ENCODE measurements around the gene LHFPL6. TPM values are rescaled to one million over a fixed set of nuclear protein-coding genes. Genes with fewer than 3 reads are reported as not detected.
A peak's percentile ranks its signal among the peaks of the same experiment; 100 is the strongest.
"Not testable (repeated sequence)": the region's sequence is repeated elsewhere in the genome, so short reads cannot be mapped to it uniquely, and the experiment has no call there.

LHFPL6 gene
- total RNA-seq, 6 donors from 2014 or later = 22.2 to 113 (median 51.8) TPM

DNA sequence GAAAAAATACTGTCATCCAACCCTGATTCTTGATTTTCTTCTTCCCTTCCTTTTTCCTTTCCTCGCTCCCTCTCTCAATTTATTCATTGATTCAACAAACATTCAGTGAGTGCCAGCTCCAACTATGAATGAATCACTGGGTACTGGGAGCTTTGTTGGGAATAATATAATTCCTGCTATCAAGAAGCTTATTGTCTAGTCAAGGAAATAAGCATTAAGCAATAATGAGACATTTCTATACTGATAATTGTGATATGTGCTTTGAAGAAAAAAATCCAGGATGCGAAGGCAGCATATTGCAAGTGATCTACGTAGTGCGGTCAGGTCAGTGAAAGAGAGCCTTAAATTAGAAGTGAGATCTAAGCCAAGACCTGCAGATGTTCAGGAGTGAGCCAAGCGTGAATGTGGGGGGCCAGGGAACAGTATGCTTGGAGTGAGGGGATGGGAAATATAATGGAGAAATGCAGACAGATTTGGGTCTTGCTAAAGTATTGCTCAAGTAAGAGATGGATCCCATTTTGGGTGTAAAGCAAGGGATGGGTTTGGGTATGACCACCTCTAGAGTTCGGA is 253.5 kb downstream of the LHFPL6 start:
- WGBS, 2 donors = 92 to 93% methylated on average over 6 of the region's 6 CpGs

DNA sequence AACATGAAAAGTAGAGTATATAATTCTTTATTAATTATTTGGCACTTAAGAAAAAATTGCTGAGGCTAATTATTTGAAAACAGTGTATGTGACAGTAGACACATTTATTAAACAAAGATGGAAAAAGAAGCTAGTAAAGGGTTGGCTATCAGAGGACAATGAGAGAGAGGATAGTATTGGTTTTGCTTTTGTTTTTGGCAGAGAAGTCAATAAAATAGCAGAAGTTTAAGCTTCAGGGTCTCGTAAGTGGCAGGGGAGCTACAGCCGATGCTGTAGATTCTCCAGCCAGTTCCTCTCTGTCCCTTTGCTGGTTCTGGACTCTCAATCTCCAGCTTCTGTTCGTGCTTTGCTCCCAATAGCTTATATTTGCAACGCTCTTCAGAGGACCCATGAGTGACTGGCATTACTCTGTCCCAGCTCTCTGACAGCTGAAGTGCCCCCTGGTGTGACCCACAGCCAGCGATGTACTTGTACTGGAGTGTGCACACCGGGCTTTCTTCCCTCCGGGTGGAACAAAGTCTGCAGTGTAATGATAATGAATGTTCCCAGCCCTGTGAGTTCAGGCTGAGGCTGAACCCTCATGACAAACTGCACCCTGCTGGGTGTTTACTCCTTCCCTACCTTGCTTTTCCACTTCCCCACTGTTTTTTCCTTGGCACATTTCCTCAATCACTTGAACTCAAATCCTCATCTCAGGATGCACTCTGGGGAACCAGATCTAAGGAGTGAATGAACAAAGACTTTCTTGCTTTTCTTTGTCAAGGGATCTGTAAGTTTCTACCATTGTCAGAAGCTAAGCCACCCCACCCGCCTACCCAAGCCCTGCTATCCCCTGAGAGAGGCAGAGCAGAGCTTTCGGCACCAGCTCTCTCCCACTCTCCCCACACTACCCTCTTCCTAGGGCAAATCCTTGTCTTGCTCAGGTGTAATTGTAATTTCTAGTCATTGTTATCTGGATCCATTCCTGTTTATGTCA is 254.8 kb downstream of the LHFPL6 start:
- peaks cover 0 to 23% (median 3%) of the 10 kb centered on the region in 4 donors for H3K4me1 ChIP-seq
- H3K27ac ChIP-seq = no peak overlapping the region
- WGBS, 2 donors = 55 to 64% methylated on average over 9 of the region's 9 CpGs
- peak in 1 of 2 donors; percentile 45 for ATAC-seq (ENCODE audit: low FRiP score in 2 of 2)
- TF ChIP-seq POLR2AphosphoS5 (IDR thresholded peaks at IDR 0.05) (no peak), POLR2A (IDR thresholded peaks at IDR 0.05) (no peak)
- no peaks in the 10 kb centered on the region for H3K9me3 ChIP-seq
- H3K27me3 ChIP-seq = no peaks in the 10 kb centered on the region
- DNase-seq = peak in 1 of 2 donors; percentile 25
- H3K36me3 ChIP-seq = no peaks in the 10 kb centered on the region
- no peak overlapping the region for H3K4me3 ChIP-seq

More for the DNA sequence above, 253.5 kb downstream of the LHFPL6 start:
- no peaks in the 10 kb centered on the region for H3K36me3 ChIP-seq
- ATAC-seq (ENCODE audit: low FRiP score in 2 of 2) (no peak), DNase-seq (no peak)
- H3K4me3 ChIP-seq = no peak overlapping the region
- TF ChIP-seq EP300 (IDR thresholded peaks at IDR 0.05) = no peak
- no peak for TF ChIP-seq POLR2A (IDR thresholded peaks at IDR 0.05)
- TF ChIP-seq, protein P1, sequence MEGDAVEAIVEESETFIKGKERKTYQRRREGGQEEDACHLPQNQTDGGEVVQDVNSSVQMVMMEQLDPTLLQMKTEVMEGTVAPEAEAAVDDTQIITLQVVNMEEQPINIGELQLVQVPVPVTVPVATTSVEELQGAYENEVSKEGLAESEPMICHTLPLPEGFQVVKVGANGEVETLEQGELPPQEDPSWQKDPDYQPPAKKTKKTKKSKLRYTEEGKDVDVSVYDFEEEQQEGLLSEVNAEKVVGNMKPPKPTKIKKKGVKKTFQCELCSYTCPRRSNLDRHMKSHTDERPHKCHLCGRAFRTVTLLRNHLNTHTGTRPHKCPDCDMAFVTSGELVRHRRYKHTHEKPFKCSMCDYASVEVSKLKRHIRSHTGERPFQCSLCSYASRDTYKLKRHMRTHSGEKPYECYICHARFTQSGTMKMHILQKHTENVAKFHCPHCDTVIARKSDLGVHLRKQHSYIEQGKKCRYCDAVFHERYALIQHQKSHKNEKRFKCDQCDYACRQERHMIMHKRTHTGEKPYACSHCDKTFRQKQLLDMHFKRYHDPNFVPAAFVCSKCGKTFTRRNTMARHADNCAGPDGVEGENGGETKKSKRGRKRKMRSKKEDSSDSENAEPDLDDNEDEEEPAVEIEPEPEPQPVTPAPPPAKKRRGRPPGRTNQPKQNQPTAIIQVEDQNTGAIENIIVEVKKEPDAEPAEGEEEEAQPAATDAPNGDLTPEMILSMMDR (IDR thresholded peaks at IDR 0.05) = no peak
- TF ChIP-seq POLR2AphosphoS5 (IDR thresholded peaks at IDR 0.05) = no peak
- H3K27ac ChIP-seq = no peak overlapping the region
- no peaks in the 10 kb centered on the region for H3K9me3 ChIP-seq
- no peaks in the 10 kb centered on the region for H3K27me3 ChIP-seq
- peaks cover 0 to 23% (median 3%) of the 10 kb centered on the region in 4 donors for H3K4me1 ChIP-seq

DNA sequence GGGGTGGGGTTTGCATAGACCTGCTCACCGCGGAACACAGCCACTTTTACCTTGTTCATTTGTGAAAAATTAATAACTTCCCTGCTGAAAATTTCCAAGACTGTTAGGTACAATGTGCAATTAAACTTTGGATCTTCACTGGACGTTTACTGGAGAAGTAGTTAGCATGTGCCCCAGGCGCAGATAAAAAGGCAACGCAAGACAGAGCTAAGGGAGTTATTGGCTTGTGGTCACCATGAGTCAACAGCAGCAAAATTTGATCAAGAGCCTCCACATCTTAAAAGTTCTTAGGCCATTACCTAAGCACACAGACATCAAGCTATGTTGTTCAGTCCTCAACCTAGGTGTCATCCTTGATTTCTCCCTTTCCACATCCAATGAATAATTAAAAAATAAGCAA is 257.0 kb downstream of the LHFPL6 start:
- Histone ChIP-seq H3K27me3 (no peaks in the 10 kb centered on the region), H3K4me3 (no peak overlapping the region), H3K4me1 (peaks cover 0 to 23% (median 3%) of the 10 kb centered on the region in 4 donors), H3K36me3 (peaks cover 0 to 4% (median 0%) of the 10 kb centered on the region in 4 donors), H3K27ac (no peak overlapping the region), H3K9me3 (no peaks in the 10 kb centered on the region)
- no peak for DNase-seq
- TF ChIP-seq EP300 (IDR thresholded peaks at IDR 0.05) (no peak), POLR2AphosphoS5 (IDR thresholded peaks at IDR 0.05) (no peak), POLR2A (IDR thresholded peaks at IDR 0.05) (no peak)
- TF ChIP-seq, protein P1 (IDR thresholded peaks at IDR 0.05) = no peak
- ATAC-seq (ENCODE audit: low FRiP score in 2 of 2) = no peak
- 84 to 92% methylated on average over 5 of the region's 5 CpGs for WGBS, 2 donors

DNA sequence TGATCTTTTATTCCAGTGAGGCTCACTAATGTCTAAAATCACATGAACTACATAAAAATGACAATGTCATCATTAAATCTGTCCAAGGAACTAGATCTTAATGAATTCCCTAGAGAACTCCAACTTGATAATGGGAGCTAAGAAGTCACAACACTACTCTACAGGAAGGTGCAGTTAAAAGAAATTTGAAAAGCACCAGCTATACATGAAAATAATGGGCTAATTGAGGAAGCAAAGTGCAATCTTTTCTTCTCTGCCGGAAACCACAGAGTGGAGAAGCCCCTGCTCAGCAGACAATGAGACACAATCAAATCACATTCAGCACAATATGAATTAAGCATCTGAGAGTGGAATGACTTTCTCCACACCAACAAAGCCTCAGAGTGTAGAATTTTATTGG is 261.7 kb downstream of the LHFPL6 start:
- WGBS, 2 donors = 0% methylated on average over 1 of the region's 1 CpG

DNA sequence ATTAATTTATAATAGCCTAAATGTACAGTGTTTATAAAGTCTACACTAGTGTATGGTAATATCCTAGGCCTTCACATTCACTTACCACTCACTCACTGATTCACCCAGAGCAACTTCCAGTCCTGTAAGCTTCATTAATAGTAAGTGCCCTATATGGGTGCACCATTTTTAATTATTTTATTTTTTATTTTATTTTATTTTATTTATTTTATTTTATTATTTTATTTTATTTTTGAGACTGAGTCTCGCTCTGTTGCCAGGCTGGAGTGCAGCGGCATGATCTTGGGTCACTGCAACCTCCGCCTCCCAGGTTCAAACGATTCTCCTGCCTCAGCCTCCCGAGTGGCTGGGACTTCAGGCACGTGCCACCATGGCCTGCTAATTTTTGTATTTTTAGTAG is 264.9 kb downstream of the LHFPL6 start:
- not testable (repeated sequence) for H3K4me3 ChIP-seq; H3K9me3 ChIP-seq; H3K27ac ChIP-seq; H3K27me3 ChIP-seq; ATAC-seq (ENCODE audit: low FRiP score in 2 of 2); DNase-seq; H3K4me1 ChIP-seq; H3K36me3 ChIP-seq
- 91 to 95% methylated on average over 6 of the region's 6 CpGs for WGBS, 2 donors

More for the DNA sequence above, 261.7 kb downstream of the LHFPL6 start:
- ATAC-seq (ENCODE audit: low FRiP score in 2 of 2) (no peak), DNase-seq (no peak)
- H3K27ac ChIP-seq = no peak overlapping the region
- H3K4me1 ChIP-seq = no peaks in the 10 kb centered on the region
- TF ChIP-seq POLR2A (IDR thresholded peaks at IDR 0.05) (no peak), EP300 (IDR thresholded peaks at IDR 0.05) (no peak), POLR2AphosphoS5 (IDR thresholded peaks at IDR 0.05) (no peak)
- TF ChIP-seq, protein P1 (IDR thresholded peaks at IDR 0.05) = no peak
- H3K9me3 ChIP-seq = no peaks in the 10 kb centered on the region
- no peaks in the 10 kb centered on the region for H3K27me3 ChIP-seq
- peaks cover 0 to 4% (median 0%) of the 10 kb centered on the region in 4 donors for H3K36me3 ChIP-seq
- H3K4me3 ChIP-seq = no peak overlapping the region

Measured in upper lobe of left lung (tissue), 6 donors.